ENCODE data around the gene TRIM26.

The TRIM26 gene

GRCh38 chr6:30207619-30208295, 5.4 kb downstream of the TRIM26 start:
- DNase-seq = no peak

- no peak for DNase-seq
Observed at GRCh38 chr6:30206799-30207618, 6.2 kb downstream of the TRIM26 start.

- no peak for DNase-seq
Observed at GRCh38 chr6:30206152-30206551, 7.1 kb downstream of the TRIM26 start.

GRCh38 chr6:30204116-30204515, 9.1 kb downstream of the TRIM26 start:
- no peak for DNase-seq

GRCh38 chr6:30202366-30202765, 10.8 kb downstream of the TRIM26 start:
- DNase-seq = no peak

GRCh38 chr6:30200551-30201281, 12.5 kb downstream of the TRIM26 start:
- DNase-seq = no peak

- no peak for DNase-seq
Observed at GRCh38 chr6:30198166-30199084, 14.8 kb downstream of the TRIM26 start.

GRCh38 chr6:30196376-30196775, 16.8 kb downstream of the TRIM26 start:
- DNase-seq = no peak

GRCh38 chr6:30195951-30196350, 17.3 kb downstream of the TRIM26 start:
- DNase-seq = no peak

- no peak for DNase-seq
Observed at GRCh38 chr6:30194797-30195690, 18.2 kb downstream of the TRIM26 start.

GRCh38 chr6:30192076-30192475, 21.1 kb downstream of the TRIM26 start:
- no peak for DNase-seq

- no peak for DNase-seq
Observed at GRCh38 chr6:30188541-30188940, 24.7 kb downstream of the TRIM26 start.

- DNase-seq = no peak
Observed at GRCh38 chr6:30185846-30186484, 27.2 kb downstream of the TRIM26 start.

- DNase-seq = no peak
Observed at GRCh38 chr6:30184417-30185031, 28.7 kb downstream of the TRIM26 start.

- no peak for DNase-seq
Observed at GRCh38 chr6:30180145-30180544, 33.1 kb downstream of the TRIM26 start.

GRCh38 chr6:30178837-30179236, 34.4 kb downstream of the TRIM26 start:
- DNase-seq = no peak

GRCh38 chr6:30175765-30176164, 37.4 kb downstream of the TRIM26 start:
- DNase-seq = no peak

- DNase-seq = no peak
Observed at GRCh38 chr6:30172681-30173080, 40.5 kb downstream of the TRIM26 start.

- peak; percentile 17 for DNase-seq
Observed at GRCh38 chr6:30171677-30172471, 41.3 kb downstream of the TRIM26 start.

Data from NCI-H1105 treated with DMSO at 0.1 percent for 48 hours (cell line).